Measurements from ENCODE around the gene OGFRL1. TPM values are rescaled to one million over a fixed set of nuclear protein-coding genes. Genes with fewer than 3 reads are reported as not detected.

OGFRL1 gene
- total RNA-seq, 1 donor from 2014 or later: 35.3 TPM

GRCh38 chr6:71301546-71301945, 12.9 kb downstream of the OGFRL1 start:
- H3K4me2 ChIP-seq (ENCODE audit: low read length): no peak overlapping the region
- H2AFZ ChIP-seq (ENCODE audit: low read depth, low read length): no peak overlapping the region
- no peaks in the 10 kb centered on the region for H3K79me2 ChIP-seq (ENCODE audit: insufficient read depth, low read length)
- H4K20me1 ChIP-seq (ENCODE audit: insufficient read depth, low read length): no peaks in the 10 kb centered on the region
- DNase-seq (ENCODE audit: low read depth) (no peak), FAIRE-seq (no peak)
- TF ChIP-seq EZH2 (IDR thresholded peaks at IDR 0.05; ENCODE audit: insufficient read depth, low read length) (no peak), CTCF (IDR thresholded peaks at IDR 0.05; ENCODE audit: insufficient read depth, low read depth, low read length) (no peak)
- Mint-ChIP-seq H3K27me3 (ENCODE audit: low read depth, unreplicated experiment) (no peaks in the 10 kb centered on the region), H3K9me3 (ENCODE audit: unreplicated experiment) (no peaks in the 10 kb centered on the region), H3K27ac (ENCODE audit: unreplicated experiment) (no peak overlapping the region), H3K4me1 (ENCODE audit: low read depth, unreplicated experiment) (peaks cover 8% of the 10 kb centered on the region), H3K4me3 (ENCODE audit: unreplicated experiment) (no peak overlapping the region), H3K36me3 (ENCODE audit: low read depth, unreplicated experiment) (peaks cover 11% of the 10 kb centered on the region)
- H3K27me3 ChIP-seq (ENCODE audit: insufficient read depth, low read length): no peaks in the 10 kb centered on the region
- H3K9ac ChIP-seq (ENCODE audit: low read length): no peak overlapping the region
- no peaks in the 10 kb centered on the region for H3K4me1 ChIP-seq (ENCODE audit: insufficient read depth, low read length)
- no peaks in the 10 kb centered on the region for H3K9me3 ChIP-seq (ENCODE audit: insufficient read depth, low read depth, low read length)
- no peaks in the 10 kb centered on the region for H3K36me3 ChIP-seq (ENCODE audit: insufficient read depth, low read length)
- no peak overlapping the region for H3K4me3 ChIP-seq (ENCODE audit: insufficient read depth, low read depth, low read length)
- H3K27ac ChIP-seq (ENCODE audit: low read depth, low read length): no peak overlapping the region

GRCh38 chr6:71309656-71310055, 21.0 kb downstream of the OGFRL1 start:
- Histone ChIP-seq H3K9ac (ENCODE audit: low read length) (no peak overlapping the region), H3K9me3 (ENCODE audit: insufficient read depth, low read depth, low read length) (no peaks in the 10 kb centered on the region), H4K20me1 (ENCODE audit: insufficient read depth, low read length) (no peaks in the 10 kb centered on the region), H3K4me1 (ENCODE audit: insufficient read depth, low read length) (no peaks in the 10 kb centered on the region), H2AFZ (ENCODE audit: low read depth, low read length) (no peak overlapping the region), H3K4me2 (ENCODE audit: low read length) (no peak overlapping the region), H3K79me2 (ENCODE audit: insufficient read depth, low read length) (no peaks in the 10 kb centered on the region), H3K27me3 (ENCODE audit: insufficient read depth, low read length) (no peaks in the 10 kb centered on the region), H3K36me3 (ENCODE audit: insufficient read depth, low read length) (no peaks in the 10 kb centered on the region), H3K27ac (ENCODE audit: low read depth, low read length) (no peak overlapping the region), H3K4me3 (ENCODE audit: insufficient read depth, low read depth, low read length) (no peak overlapping the region)
- TF ChIP-seq CTCF (IDR thresholded peaks at IDR 0.05; ENCODE audit: insufficient read depth, low read depth, low read length) (no peak), EZH2 (IDR thresholded peaks at IDR 0.05; ENCODE audit: insufficient read depth, low read length) (no peak)
- Mint-ChIP-seq H3K27ac (ENCODE audit: unreplicated experiment) (no peak overlapping the region), H3K9me3 (ENCODE audit: unreplicated experiment) (no peaks in the 10 kb centered on the region), H3K36me3 (ENCODE audit: low read depth, unreplicated experiment) (no peaks in the 10 kb centered on the region), H3K4me3 (ENCODE audit: unreplicated experiment) (no peak overlapping the region), H3K4me1 (ENCODE audit: low read depth, unreplicated experiment) (peaks cover 2% of the 10 kb centered on the region), H3K27me3 (ENCODE audit: low read depth, unreplicated experiment) (no peaks in the 10 kb centered on the region)
- DNase-seq (ENCODE audit: low read depth) (no peak), FAIRE-seq (no peak)

- FAIRE-seq (no peak), DNase-seq (ENCODE audit: low read depth) (no peak)
- no peak overlapping the region for H3K9ac ChIP-seq (ENCODE audit: low read length)
- TF ChIP-seq CTCF (IDR thresholded peaks at IDR 0.05; ENCODE audit: insufficient read depth, low read depth, low read length) (no peak), EZH2 (IDR thresholded peaks at IDR 0.05; ENCODE audit: insufficient read depth, low read length) (no peak)
- H3K4me1 ChIP-seq (ENCODE audit: insufficient read depth, low read length): no peaks in the 10 kb centered on the region
- no peaks in the 10 kb centered on the region for H4K20me1 ChIP-seq (ENCODE audit: insufficient read depth, low read length)
- Mint-ChIP-seq H3K4me1 (ENCODE audit: low read depth, unreplicated experiment) (peaks cover 2% of the 10 kb centered on the region), H3K9me3 (ENCODE audit: unreplicated experiment) (no peaks in the 10 kb centered on the region), H3K4me3 (ENCODE audit: unreplicated experiment) (no peak overlapping the region), H3K36me3 (ENCODE audit: low read depth, unreplicated experiment) (no peaks in the 10 kb centered on the region), H3K27me3 (ENCODE audit: low read depth, unreplicated experiment) (no peaks in the 10 kb centered on the region), H3K27ac (ENCODE audit: unreplicated experiment) (no peak overlapping the region)
- no peak overlapping the region for H3K4me3 ChIP-seq (ENCODE audit: insufficient read depth, low read depth, low read length)
- no peaks in the 10 kb centered on the region for H3K9me3 ChIP-seq (ENCODE audit: insufficient read depth, low read depth, low read length)
- no peaks in the 10 kb centered on the region for H3K36me3 ChIP-seq (ENCODE audit: insufficient read depth, low read length)
- no peaks in the 10 kb centered on the region for H3K27me3 ChIP-seq (ENCODE audit: insufficient read depth, low read length)
- H3K79me2 ChIP-seq (ENCODE audit: insufficient read depth, low read length): no peaks in the 10 kb centered on the region
- H3K27ac ChIP-seq (ENCODE audit: low read depth, low read length): no peak overlapping the region
- H2AFZ ChIP-seq (ENCODE audit: low read depth, low read length): no peak overlapping the region
- H3K4me2 ChIP-seq (ENCODE audit: low read length): no peak overlapping the region
These were observed 21.6 kb downstream of the OGFRL1 start for GRCh38 chr6:71310261-71310660.

Data from astrocyte (in vitro differentiated cells and primary cell).